Panc1 (cell line): ENCODE results near the gene ENTPD7.

ENCODE experiments used
- POLR2AphosphoS5 ChIP-seq: IDR thresholded peaks from 2 replicates; pipeline ENCODE4 v1.6.1; 2012; ENCODE audit warnings: mild to moderate bottlenecking, low read depth, low read length, moderate library complexity
- REST ChIP-seq, 2 experiments: IDR thresholded peaks; 2 replicates each; pipeline ENCODE4 v1.6.1; 2011 to 2012; ENCODE audit warnings: low read depth in 2 of 2, control low read depth in 1 of 2, low read length in 1 of 2, mild to moderate bottlenecking in 1 of 2, moderate library complexity in 1 of 2; ENCODE audit not compliant: insufficient read depth in 1 of 2
- SIN3A ChIP-seq: IDR thresholded peaks from 2 replicates; pipeline ENCODE4 v1.6.1; 2012; ENCODE audit warnings: low read depth, mild to moderate bottlenecking, low read length, moderate library complexity, borderline replicate concordance; ENCODE audit not compliant: insufficient read depth
- TF ChIP-seq, protein P1 (sequence below): fragments of 450-650 bp; IDR thresholded peaks from 2 replicates; pipeline ENCODE4 v1.5.1; 2017; ENCODE audit warnings: mild to moderate bottlenecking

- TF ChIP-seq, protein P1, sequence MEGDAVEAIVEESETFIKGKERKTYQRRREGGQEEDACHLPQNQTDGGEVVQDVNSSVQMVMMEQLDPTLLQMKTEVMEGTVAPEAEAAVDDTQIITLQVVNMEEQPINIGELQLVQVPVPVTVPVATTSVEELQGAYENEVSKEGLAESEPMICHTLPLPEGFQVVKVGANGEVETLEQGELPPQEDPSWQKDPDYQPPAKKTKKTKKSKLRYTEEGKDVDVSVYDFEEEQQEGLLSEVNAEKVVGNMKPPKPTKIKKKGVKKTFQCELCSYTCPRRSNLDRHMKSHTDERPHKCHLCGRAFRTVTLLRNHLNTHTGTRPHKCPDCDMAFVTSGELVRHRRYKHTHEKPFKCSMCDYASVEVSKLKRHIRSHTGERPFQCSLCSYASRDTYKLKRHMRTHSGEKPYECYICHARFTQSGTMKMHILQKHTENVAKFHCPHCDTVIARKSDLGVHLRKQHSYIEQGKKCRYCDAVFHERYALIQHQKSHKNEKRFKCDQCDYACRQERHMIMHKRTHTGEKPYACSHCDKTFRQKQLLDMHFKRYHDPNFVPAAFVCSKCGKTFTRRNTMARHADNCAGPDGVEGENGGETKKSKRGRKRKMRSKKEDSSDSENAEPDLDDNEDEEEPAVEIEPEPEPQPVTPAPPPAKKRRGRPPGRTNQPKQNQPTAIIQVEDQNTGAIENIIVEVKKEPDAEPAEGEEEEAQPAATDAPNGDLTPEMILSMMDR, result no peak
- TF ChIP-seq REST (IDR thresholded peaks at IDR 0.05; ENCODE audit: insufficient read depth in 1 of 2, low read depth in 2 of 2, low read length in 1 of 2) (no peak), POLR2AphosphoS5 (no peak), SIN3A (no peak)
Measured at GRCh38 chr10:99629625-99629978, 29.7 kb upstream of the ENTPD7 start.
